Keratinocyte (primary cell): Measurements from ENCODE around the gene KCNJ16. TPM values are rescaled to one million over a fixed set of nuclear protein-coding genes. Genes with fewer than 3 reads are reported as not detected.

Experiments used
- DNase-seq: peaks from one replicate; pipeline ENCODE4 v3.0.0-alpha.2; 2011; ENCODE audit warnings: low read depth, missing footprints, low spot score
- FAIRE-seq: peaks from 2 replicates; lab custom pipeline; 2011; peaks lifted over from hg19 to GRCh38; lab: Jason Lieb, UNC
- H2AFZ ChIP-seq: 2 replicates; pipeline ENCODE4 v1.6.0; 2012; ENCODE audit warnings: low read length, control low read depth, inconsistent platforms; ENCODE audit not compliant: control insufficient read depth
- H3K27ac ChIP-seq: 2 replicates; pipeline ENCODE4 v1.5.1; 2011; ENCODE audit warnings: low read length; ENCODE audit not compliant: control insufficient read depth, insufficient read depth
- H3K27me3 ChIP-seq: 3 replicates; pipeline ENCODE4 v1.6.0; 2011; ENCODE audit warnings: low read length; ENCODE audit not compliant: control insufficient read depth, insufficient read depth; ENCODE audit errors: extremely low read depth
- H3K36me3 ChIP-seq, 2 experiments: 2 replicates in 1 of 2; 3 replicates in 1 of 2; pipeline ENCODE4 v1.5.1; 2011; ENCODE audit warnings: low read length in 2 of 2, mild to moderate bottlenecking in 1 of 2; ENCODE audit not compliant: control insufficient read depth in 2 of 2, insufficient read depth in 2 of 2; ENCODE audit errors: extremely low read depth in 1 of 2
- H3K4me1 ChIP-seq: 3 replicates; pipeline ENCODE4 v1.5.1; 2011; ENCODE audit warnings: low read length; ENCODE audit not compliant: control insufficient read depth, insufficient read depth; ENCODE audit errors: extremely low read depth
- H3K4me2 ChIP-seq: 3 replicates; pipeline ENCODE4 v1.6.0; 2011; ENCODE audit warnings: low read depth, low read length; ENCODE audit not compliant: control insufficient read depth, insufficient read depth; ENCODE audit errors: extremely low read depth
- H3K4me3 ChIP-seq, 3 experiments: fragments of 200-600 bp in 1 of 3; sonication (generic) in 1 of 3; 2 replicates in 2 of 3; 3 replicates in 1 of 3; pipeline ENCODE4 v1.5.1; 2011 to 2016; ENCODE audit warnings: low read length in 3 of 3, mild to moderate bottlenecking in 3 of 3, control low read depth in 2 of 3, inconsistent platforms in 1 of 3, low read depth in 1 of 3, mixed read lengths in 1 of 3, mixed run types in 1 of 3, moderate library complexity in 1 of 3; ENCODE audit not compliant: control insufficient read depth in 2 of 3, insufficient read depth in 2 of 3; ENCODE audit errors: extremely low read depth in 1 of 3
- H3K79me2 ChIP-seq: 2 replicates; pipeline ENCODE4 v1.6.0; 2012; ENCODE audit warnings: low read length; ENCODE audit not compliant: control insufficient read depth, insufficient read depth
- H3K9ac ChIP-seq: 3 replicates; pipeline ENCODE4 v1.6.0; 2011; ENCODE audit warnings: low read length; ENCODE audit not compliant: control insufficient read depth, insufficient read depth; ENCODE audit errors: extremely low read depth
- H3K9me1 ChIP-seq: 3 replicates; pipeline ENCODE4 v1.6.0; 2011; ENCODE audit warnings: low read length; ENCODE audit not compliant: control insufficient read depth, insufficient read depth; ENCODE audit errors: extremely low read depth
- H3K9me3 ChIP-seq: 2 replicates; pipeline ENCODE4 v1.5.1; 2012; ENCODE audit warnings: low read depth, low read length; ENCODE audit not compliant: control insufficient read depth
- H4K20me1 ChIP-seq: 3 replicates; pipeline ENCODE4 v1.6.0; 2011; ENCODE audit warnings: low read length; ENCODE audit not compliant: control insufficient read depth, insufficient read depth; ENCODE audit errors: extremely low read depth
- CTCF ChIP-seq, 3 experiments: IDR thresholded peaks in 1 of 3; conservative IDR thresholded peaks in 1 of 3; optimal IDR thresholded peaks in 1 of 3; 2 replicates in 2 of 3; 3 replicates in 1 of 3; pipeline versions ENCODE3 to v1.5.1; 2011; ENCODE audit warnings: low read length in 3 of 3, mild to moderate bottlenecking in 3 of 3, moderate library complexity in 2 of 3, control low read depth in 1 of 3, inconsistent platforms in 1 of 3; ENCODE audit not compliant: insufficient read depth in 2 of 3; ENCODE audit errors: extremely low read depth in 1 of 3
- EZH2 ChIP-seq: IDR thresholded peaks from one replicate; pipeline ENCODE4 v1.6.1; 2012; ENCODE audit warnings: inconsistent platforms, mild to moderate bottlenecking, low read length, moderate library complexity
- dilution Hi-C: fragments of 300-500 bp; cut with MboI; formaldehyde crosslinking; loops from one replicate; pipeline ENCODE4 v1.7.0; 2020; ENCODE audit warnings: low sequenced_read_pairs; ENCODE audit not compliant: extremely low pct_ligation_motif_present
- polyA plus RNA-seq, 5 experiments: library from polyadenylated mRNA; depleted of rRNA in 3 of 5; stranded (reverse) in 3 of 5; stranded (forward) in 1 of 5; unstranded in 1 of 5; fragments of >200 nt; gene quantifications; 1 replicate in 1 of 5; 2 replicates in 3 of 5; 3 replicates in 1 of 5; pipeline versions ENCODE4 v1.2.1 to v1.2.3, GENCODE V29; 2011 to 2012; ENCODE audit warnings: missing spikeins in 2 of 5, low read depth in 1 of 5, low replicate concordance in 1 of 5

The KCNJ16 gene
- polyA plus RNA-seq, 1 donor (not counting 4 experiments of a cell fraction or from before 2014, with no cell fraction given): not detected

- H3K36me3 ChIP-seq: no peaks in the 10 kb centered on the region
- H3K4me1 ChIP-seq: no peaks in the 10 kb centered on the region
- no peaks in the 10 kb centered on the region for H3K27me3 ChIP-seq
- no peak for DNase-seq
- TF ChIP-seq EZH2 (no peak), CTCF (optimal IDR thresholded peaks at IDR 0.05 in 1 of 3, IDR thresholded peaks at IDR 0.05 in 1 of 3, conservative IDR thresholded peaks at IDR 0.05 in 1 of 3; ENCODE audit: extremely low read depth in 1 of 3, insufficient read depth in 2 of 3, low read length in 3 of 3) (no peak)
- no peaks in the 10 kb centered on the region for H3K79me2 ChIP-seq
- peak overlapping the region; percentile 12 for H2AFZ ChIP-seq
- H3K9me1 ChIP-seq: no peaks in the 10 kb centered on the region
- no peak for FAIRE-seq
- no peak overlapping the region for H3K9ac ChIP-seq
- H4K20me1 ChIP-seq: no peaks in the 10 kb centered on the region
- no peak overlapping the region for H3K27ac ChIP-seq
- dilution Hi-C loops: no loop called here
- no peak overlapping the region for H3K4me2 ChIP-seq
- H3K4me3 ChIP-seq: no peak overlapping the region
- no peaks in the 10 kb centered on the region for H3K9me3 ChIP-seq
These were observed 20.4 kb downstream of the KCNJ16 start for GRCh38 chr17:70095455-70095854.

GRCh38 chr17:70096861-70097260 is 21.8 kb downstream of the KCNJ16 start:
- DNase-seq (no peak), FAIRE-seq (no peak)
- Histone ChIP-seq H3K4me1 (no peaks in the 10 kb centered on the region), H3K27me3 (no peaks in the 10 kb centered on the region), H2AFZ (no peak overlapping the region), H4K20me1 (no peaks in the 10 kb centered on the region), H3K79me2 (no peaks in the 10 kb centered on the region), H3K9ac (no peak overlapping the region), H3K4me3 (no peak overlapping the region), H3K9me1 (no peaks in the 10 kb centered on the region), H3K4me2 (no peak overlapping the region), H3K27ac (no peak overlapping the region), H3K36me3 (no peaks in the 10 kb centered on the region), H3K9me3 (no peaks in the 10 kb centered on the region)
- dilution Hi-C loops: no loop called here
- no peak for TF ChIP-seq EZH2
- no peak for TF ChIP-seq CTCF (optimal IDR thresholded peaks at IDR 0.05 in 1 of 3, IDR thresholded peaks at IDR 0.05 in 1 of 3, conservative IDR thresholded peaks at IDR 0.05 in 1 of 3; ENCODE audit: extremely low read depth in 1 of 3, insufficient read depth in 2 of 3, low read length in 3 of 3)
